GM12878 (cell line): Measurements from ENCODE around the gene ZC3H10. TPM values are rescaled to one million over a fixed set of nuclear protein-coding genes. Genes with fewer than 3 reads are reported as not detected.

Experiments
- ATAC-seq: fragments of 200-7000 bp; cut with Tn5 transposase; 3 replicates; pipeline ENCODE4 v1.9.1; 2020; ENCODE audit warnings: mild to moderate bottlenecking, moderate library complexity
- BruUV-seq: library from RNA; stranded (reverse); fragments of 400-500 nt; replicated peaks from 2 replicates; lab custom pipeline; 2021; lab: Mats Ljungman, UMichigan
- CTCF ChIA-PET: fragments of 300-600 bp; sonication (Branson Sonifier 250); formaldehyde crosslinking; extraction: SDS; loops from one replicate; lab custom pipeline; 2021; ENCODE audit warnings: inconsistent platforms; lab: Yijun Ruan, JAX
- POLR2A ChIA-PET: fragments of 350-600 bp; formaldehyde crosslinking; extraction: SDS; loops from one replicate; lab custom pipeline; 2021; ENCODE audit warnings: inconsistent platforms; lab: Charles Lee
- RAD21 ChIA-PET: fragments of 300-600 bp; sonication (Branson Sonifier 250); formaldehyde crosslinking; loops from one replicate; lab custom pipeline; 2023; ENCODE audit warnings: antibody characterized with exemption; ENCODE audit not compliant: unreplicated experiment; lab: Charles Lee
- SMC1A ChIA-PET: fragments of 300-600 bp; sonication (Branson Sonifier 250); formaldehyde crosslinking; loops from one replicate; lab custom pipeline; 2023; ENCODE audit not compliant: unreplicated experiment, uncharacterized antibody; lab: Charles Lee
- DNase-seq: peaks from one replicate; pipeline ENCODE4 v3.0.0-alpha.2; 2011; ENCODE audit warnings: low read depth, low spot score
- FAIRE-seq: peaks from 3 replicates; lab custom pipeline; 2011; peaks lifted over from hg19 to GRCh38; lab: Jason Lieb, UNC
- H2AFZ ChIP-seq: 2 replicates; pipeline ENCODE4 v1.6.0; 2011; ENCODE audit warnings: low read depth, low read length, control low read depth; ENCODE audit not compliant: control insufficient read depth
- H3K27ac ChIP-seq: 2 replicates; pipeline ENCODE4 v1.5.1; 2011; ENCODE audit warnings: control low read depth; ENCODE audit not compliant: control insufficient read depth, insufficient read depth
- H3K27me3 ChIP-seq, 2 experiments: replicated peaks in 1 of 2; 2 replicates each; pipeline versions ENCODE4 v1.6.0 to v1.6.1; 2011; ENCODE audit warnings: low read length in 1 of 2; ENCODE audit not compliant: control insufficient read depth in 2 of 2, insufficient read depth in 2 of 2
- H3K36me3 ChIP-seq, 2 experiments: 2 replicates each; pipeline ENCODE4 v1.5.1; 2011; ENCODE audit warnings: low read length in 1 of 2; ENCODE audit not compliant: control insufficient read depth in 2 of 2, insufficient read depth in 2 of 2
- H3K4me1 ChIP-seq: 2 replicates; pipeline ENCODE4 v1.6.1; 2011; ENCODE audit warnings: mild to moderate bottlenecking, low read length, moderate library complexity, mixed read lengths; ENCODE audit not compliant: control insufficient read depth, insufficient read depth
- H3K4me2 ChIP-seq: 2 replicates; pipeline ENCODE4 v1.6.0; 2011; ENCODE audit warnings: control low read depth; ENCODE audit not compliant: control insufficient read depth, insufficient read depth
- H3K4me3 ChIP-seq: fragments of 200-600 bp; sonication (generic); 2 replicates; pipeline ENCODE4 v1.5.1; 2016
- H3K79me2 ChIP-seq: 2 replicates; pipeline ENCODE4 v1.6.0; 2011; ENCODE audit warnings: low read length; ENCODE audit not compliant: control insufficient read depth, insufficient read depth
- H3K9ac ChIP-seq: 2 replicates; pipeline ENCODE4 v1.8.0; 2011; ENCODE audit warnings: low read length, control low read depth, mixed read lengths; ENCODE audit not compliant: control insufficient read depth, insufficient read depth
- H3K9me3 ChIP-seq: replicated peaks from 3 replicates; pipeline ENCODE4 v1.5.1; 2011; ENCODE audit warnings: mild to moderate bottlenecking, low read length; ENCODE audit not compliant: control insufficient read depth, insufficient read depth
- H4K20me1 ChIP-seq: 2 replicates; pipeline ENCODE4 v1.6.0; 2011; ENCODE audit not compliant: control insufficient read depth, insufficient read depth
- JUNB ChIP-seq: IDR thresholded peaks from 2 replicates; pipeline ENCODE4 v1.6.1; 2016; ENCODE audit warnings: antibody characterized with exemption, mild to moderate bottlenecking
- MTA3 ChIP-seq: IDR thresholded peaks from 2 replicates; pipeline ENCODE4 v1.6.1; 2012; ENCODE audit warnings: low read length, inconsistent platforms, borderline replicate concordance
- NR2C2 ChIP-seq: IDR thresholded peaks from 2 replicates; pipeline ENCODE4 v1.6.1; 2011; ENCODE audit warnings: borderline replicate concordance, low read depth; ENCODE audit not compliant: control insufficient read depth, insufficient read length
- PML ChIP-seq: IDR thresholded peaks from 2 replicates; pipeline ENCODE4 v1.6.1; 2012; ENCODE audit warnings: low read length, inconsistent platforms
- POLR2A ChIP-seq: IDR thresholded peaks from 2 replicates; pipeline ENCODE4 v1.6.1; 2011; ENCODE audit warnings: low read depth, mild to moderate bottlenecking, low read length
- RELA ChIP-seq: fragments of 450-650 bp; IDR thresholded peaks from 2 replicates; pipeline ENCODE4 v1.8.0; 2014; ENCODE audit warnings: borderline replicate concordance; ENCODE audit not compliant: partially characterized antibody
- SUPT20H ChIP-seq: IDR thresholded peaks from 2 replicates; pipeline ENCODE4 v1.6.1; 2011; ENCODE audit warnings: low read depth, mild to moderate bottlenecking, low read length, moderate library complexity, borderline replicate concordance; ENCODE audit not compliant: control insufficient read depth
- WGBS: methylation state at CpG from one replicate; pipeline ENCODE4 v1.1.6; 2016; ENCODE audit warnings: low lambda C conversion rate; ENCODE audit not compliant: insufficient replicate concordance, insufficient coverage; ENCODE audit errors: missing lambda C conversion rate; 5-methylcytosine and 5-hydroxymethylcytosine counted together
- in situ Hi-C: fragments of 300-500 bp; cut with MboI; formaldehyde crosslinking; loops from 9 replicates; pipeline ENCODE4 v1.14.3; 2018; ENCODE audit warnings: mixed read lengths
- intact Hi-C: fragments of 100-400 bp; cut with micrococcal nuclease; formaldehyde crosslinking; loops from one replicate; pipeline ENCODE4 v1.14.2; 2022; ENCODE audit not compliant: unreplicated experiment
- polyA plus RNA-seq, 11 experiments: library from polyadenylated mRNA; depleted of rRNA in 4 of 11; unstranded in 6 of 11; stranded (reverse) in 5 of 11; fragments of >200 nt; fragmentation: Nextera tagmentation in 4 of 11; fragmentation: Illumina TruSeq in 1 of 11; extraction: Ambion mirVana in 4 of 11; extraction: Trizol in 1 of 11; gene quantifications; 1 replicate in 1 of 11; 2 replicates in 10 of 11; pipeline versions ENCODE4 v1.2.1 to v1.2.3, GENCODE V29; 2011 to 2016; ENCODE audit warnings: inconsistent platforms in 2 of 11, missing spikeins in 2 of 11, low read depth in 1 of 11
- total RNA-seq, 4 experiments: library from RNA; depleted of rRNA in 3 of 4; stranded (reverse); fragments of >200 nt in 3 of 4; fragmentation: Illumina TruSeq in 1 of 4; extraction: Trizol in 1 of 4; gene quantifications; 2 replicates each; pipeline versions ENCODE4 v1.2.1 to v1.2.3, GENCODE V29; 2013 to 2021
- TF ChIP-seq, protein P1 (sequence below): fragments of 450-650 bp; formaldehyde crosslinking; IDR thresholded peaks from 2 replicates; pipeline ENCODE4 v1.4.0; 2020; ENCODE audit warnings: mild to moderate bottlenecking, moderate library complexity
- TF ChIP-seq, protein P2 (sequence below): IDR thresholded peaks from 2 replicates; pipeline ENCODE4 v1.6.1; 2011; ENCODE audit warnings: low read depth, mild to moderate bottlenecking, low read length, moderate library complexity, borderline replicate concordance; ENCODE audit errors: extremely low read depth

The ZC3H10 gene
- total and polyA plus RNA-seq, 10 of the 15 experiments (the other 5 are each of a cell fraction or from before 2014, with no cell fraction given): 0.56 to 6.4 (median 3.7) TPM

DNA sequence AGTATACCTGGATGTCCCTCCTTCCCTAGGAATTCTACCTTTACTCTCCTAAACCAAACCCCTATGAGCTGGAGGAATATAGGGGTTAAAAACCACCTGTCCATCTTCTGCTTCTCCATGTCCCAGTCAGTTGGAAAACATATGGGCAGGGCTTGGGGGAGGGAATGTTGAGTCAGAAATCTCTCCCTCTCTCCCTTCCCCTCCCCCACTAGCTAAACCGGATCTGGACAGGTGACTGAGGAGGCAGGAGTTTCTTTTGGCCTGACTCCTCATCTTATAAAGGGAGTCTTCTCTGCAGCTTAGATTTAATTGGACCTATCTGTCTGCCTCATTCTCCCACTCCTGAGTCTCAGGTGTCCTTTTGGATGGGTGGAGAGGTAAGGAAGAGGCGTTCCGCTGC, 32.0 kb upstream of the ZC3H10 start (continued):
- TF ChIP-seq JUNB (no peak), PML (no peak), POLR2A (no peak), RELA (no peak)
- TF ChIP-seq, protein P1, sequence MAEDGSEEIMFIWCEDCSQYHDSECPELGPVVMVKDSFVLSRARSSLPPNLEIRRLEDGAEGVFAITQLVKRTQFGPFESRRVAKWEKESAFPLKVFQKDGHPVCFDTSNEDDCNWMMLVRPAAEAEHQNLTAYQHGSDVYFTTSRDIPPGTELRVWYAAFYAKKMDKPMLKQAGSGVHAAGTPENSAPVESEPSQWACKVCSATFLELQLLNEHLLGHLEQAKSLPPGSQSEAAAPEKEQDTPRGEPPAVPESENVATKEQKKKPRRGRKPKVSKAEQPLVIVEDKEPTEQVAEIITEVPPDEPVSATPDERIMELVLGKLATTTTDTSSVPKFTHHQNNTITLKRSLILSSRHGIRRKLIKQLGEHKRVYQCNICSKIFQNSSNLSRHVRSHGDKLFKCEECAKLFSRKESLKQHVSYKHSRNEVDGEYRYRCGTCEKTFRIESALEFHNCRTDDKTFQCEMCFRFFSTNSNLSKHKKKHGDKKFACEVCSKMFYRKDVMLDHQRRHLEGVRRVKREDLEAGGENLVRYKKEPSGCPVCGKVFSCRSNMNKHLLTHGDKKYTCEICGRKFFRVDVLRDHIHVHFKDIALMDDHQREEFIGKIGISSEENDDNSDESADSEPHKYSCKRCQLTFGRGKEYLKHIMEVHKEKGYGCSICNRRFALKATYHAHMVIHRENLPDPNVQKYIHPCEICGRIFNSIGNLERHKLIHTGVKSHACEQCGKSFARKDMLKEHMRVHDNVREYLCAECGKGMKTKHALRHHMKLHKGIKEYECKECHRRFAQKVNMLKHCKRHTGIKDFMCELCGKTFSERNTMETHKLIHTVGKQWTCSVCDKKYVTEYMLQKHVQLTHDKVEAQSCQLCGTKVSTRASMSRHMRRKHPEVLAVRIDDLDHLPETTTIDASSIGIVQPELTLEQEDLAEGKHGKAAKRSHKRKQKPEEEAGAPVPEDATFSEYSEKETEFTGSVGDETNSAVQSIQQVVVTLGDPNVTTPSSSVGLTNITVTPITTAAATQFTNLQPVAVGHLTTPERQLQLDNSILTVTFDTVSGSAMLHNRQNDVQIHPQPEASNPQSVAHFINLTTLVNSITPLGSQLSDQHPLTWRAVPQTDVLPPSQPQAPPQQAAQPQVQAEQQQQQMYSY (CRISPR knock-in tag): no peak

DNA sequence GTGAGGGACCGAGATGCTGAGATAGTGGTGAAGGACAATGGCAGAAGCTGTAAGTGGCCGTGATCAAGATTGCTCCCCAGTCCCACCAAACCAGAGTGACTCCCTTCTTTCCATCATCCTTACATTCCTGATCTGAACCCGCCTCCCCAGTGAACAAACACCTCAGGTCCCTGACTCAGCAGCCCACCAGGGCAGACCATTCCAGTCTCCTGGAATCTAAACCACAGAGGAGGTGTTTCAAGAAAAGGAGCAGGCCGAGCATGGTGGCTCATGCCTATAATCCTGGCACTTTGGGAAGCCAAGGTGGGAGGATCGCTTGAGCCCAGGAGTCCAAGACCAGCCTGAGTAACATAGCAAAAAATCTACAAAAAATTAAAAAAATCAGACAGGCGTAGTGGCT, 31.5 kb upstream of the ZC3H10 start:
- Histone ChIP-seq H3K9me3 (no peaks in the 10 kb centered on the region), H3K4me1 (no peaks in the 10 kb centered on the region), H3K4me3 (no peak overlapping the region), H3K36me3 (no peaks in the 10 kb centered on the region)
- RAD21 ChIA-PET: interaction anchor here (1.0 kb wide), 1 partner anchor 33 kb away, joined by 3 read pairs; no protein-coding TSS in a partner anchor
- TF ChIP-seq SUPT20H (no peak), MTA3 (no peak), NR2C2 (no peak)
- TF ChIP-seq, protein P2, sequence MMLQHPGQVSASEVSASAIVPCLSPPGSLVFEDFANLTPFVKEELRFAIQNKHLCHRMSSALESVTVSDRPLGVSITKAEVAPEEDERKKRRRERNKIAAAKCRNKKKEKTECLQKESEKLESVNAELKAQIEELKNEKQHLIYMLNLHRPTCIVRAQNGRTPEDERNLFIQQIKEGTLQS: no peak
- TF ChIP-seq, all 136 proteins: peak for 0
- 62% methylated on average over 6 of the region's 6 CpGs for WGBS
- DNase-seq (no peak), FAIRE-seq (peak; percentile 18), ATAC-seq (no peak)
- in situ Hi-C loops (no loop called here), intact Hi-C loops (no loop called here)
- no peaks in the 10 kb centered on the region for H4K20me1 ChIP-seq
- CTCF ChIA-PET: interaction anchor here (1.4 to 2.0 kb wide), 3 partner anchors 33 to 103 kb away, joined by 3 to 6 read pairs (median 4); partner anchors contain the start of gene SMARCC2
- no peak overlapping the region for H2AFZ ChIP-seq
- no peak overlapping the region for H3K27ac ChIP-seq
- H3K79me2 ChIP-seq: no peaks in the 10 kb centered on the region
- H3K9ac ChIP-seq: no peak overlapping the region
- peaks cover 0 to 2% of the 10 kb centered on the region in 2 experiments; a peak in 2 of 4 replicates for H3K27me3 ChIP-seq
- SMC1A ChIA-PET: no interaction called here
- no TSS peak for BruUV-seq
- H3K4me2 ChIP-seq: no peak overlapping the region
- POLR2A ChIA-PET: no interaction called here
